Prostate gland (tissue), 2 donors: ENCODE data around the gene SPRYD3.

ENCODE experiments used
- CTCF ChIP-seq, 4 experiments: fragments of 200-600 bp in 2 of 4; fragments of 450-650 bp in 2 of 4; sonication (generic) in 2 of 4; IDR thresholded peaks; 1 replicate in 3 of 4; 2 replicates in 1 of 4; pipeline ENCODE4 v1.5.1; 2016 to 2019; ENCODE audit warnings: antibody characterized with exemption in 4 of 4, mild to moderate bottlenecking in 2 of 4, moderate library complexity in 2 of 4
- POLR2A ChIP-seq: fragments of 450-650 bp; IDR thresholded peaks from one replicate; pipeline ENCODE4 v1.6.1; 2016; ENCODE audit warnings: antibody characterized with exemption, mild to moderate bottlenecking

DNA sequence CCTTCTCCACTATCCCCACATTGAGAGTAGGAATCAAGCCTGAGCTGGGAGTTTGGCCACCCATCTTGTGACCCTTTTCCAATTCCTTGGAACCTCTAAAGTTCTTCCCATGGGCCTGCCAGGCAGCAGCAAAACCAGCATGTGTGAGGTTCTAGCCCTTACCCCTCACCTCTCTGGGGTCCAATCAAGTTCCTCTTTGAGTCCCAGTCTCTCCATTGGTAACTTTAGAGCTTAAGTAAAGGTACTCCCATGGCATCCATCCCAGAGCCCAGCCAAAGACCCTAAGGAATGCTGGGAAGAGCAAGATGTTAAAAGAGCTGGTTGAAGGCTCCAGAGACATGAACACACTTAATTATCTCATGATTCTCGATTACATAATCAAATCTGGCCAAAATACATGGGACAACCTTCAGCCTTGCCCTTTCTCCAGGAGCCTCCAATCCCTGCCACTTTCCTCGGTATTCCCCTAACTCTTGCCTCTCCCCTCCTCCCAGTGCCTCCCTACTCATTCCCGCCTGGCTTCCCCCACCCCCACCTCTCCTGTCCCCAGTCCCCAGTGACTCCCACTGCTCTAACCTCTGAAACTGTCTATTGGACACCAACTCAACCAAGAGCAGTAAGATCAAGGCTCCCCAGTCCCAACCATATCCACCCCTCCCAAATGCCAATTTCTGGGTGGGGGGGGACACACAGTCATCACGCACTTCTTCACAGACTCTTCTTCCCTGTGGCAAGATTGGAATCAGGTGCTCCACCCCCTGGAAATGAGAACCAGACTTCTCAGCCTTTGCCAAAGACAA lies 34.1 kb downstream of the SPRYD3 start:
- no peak for TF ChIP-seq CTCF (IDR thresholded peaks at IDR 0.05)
- no peak for TF ChIP-seq POLR2A
